Neural cell (in vitro differentiated cells): ENCODE results near the gene BLOC1S3.

Experiments
- EZH2 ChIP-seq: fragments of 200-600, 300-800 bp; shearing (Covaris generic), sonication (generic); IDR thresholded peaks from 2 replicates; pipeline ENCODE4 v1.6.1; 2014; ENCODE audit warnings: antibody characterized with exemption, low read length, borderline replicate concordance, mild to moderate bottlenecking; ENCODE audit not compliant: insufficient read depth, poor library complexity, severe bottlenecking
- POLR2AphosphoS5 ChIP-seq: IDR thresholded peaks from 2 replicates; pipeline ENCODE4 v1.6.1; 2012
- RAD21 ChIP-seq: fragments of 450-650 bp; conservative IDR thresholded peaks from 2 replicates; pipeline ENCODE4 v1.6.1; 2014; ENCODE audit warnings: antibody characterized with exemption, mild to moderate bottlenecking, moderate library complexity
- SMC3 ChIP-seq: fragments of 450-650 bp; conservative IDR thresholded peaks from 2 replicates; pipeline ENCODE4 v1.6.1; 2014; ENCODE audit warnings: antibody characterized with exemption, mild to moderate bottlenecking, moderate library complexity; ENCODE audit not compliant: poor library complexity
- TAF1 ChIP-seq: IDR thresholded peaks from 2 replicates; pipeline ENCODE4 v1.6.1; 2012; ENCODE audit warnings: low read depth
- TF ChIP-seq, protein P1 (sequence below): fragments of 450-650 bp; IDR thresholded peaks from 2 replicates; pipeline ENCODE4 v1.5.1; 2014; ENCODE audit warnings: antibody characterized with exemption, mild to moderate bottlenecking, moderate library complexity; ENCODE audit not compliant: poor library complexity, severe bottlenecking
- TF ChIP-seq, protein P2 (sequence below): IDR thresholded peaks from 2 replicates; pipeline ENCODE4 v1.6.1; 2012; ENCODE audit warnings: borderline replicate concordance

DNA sequence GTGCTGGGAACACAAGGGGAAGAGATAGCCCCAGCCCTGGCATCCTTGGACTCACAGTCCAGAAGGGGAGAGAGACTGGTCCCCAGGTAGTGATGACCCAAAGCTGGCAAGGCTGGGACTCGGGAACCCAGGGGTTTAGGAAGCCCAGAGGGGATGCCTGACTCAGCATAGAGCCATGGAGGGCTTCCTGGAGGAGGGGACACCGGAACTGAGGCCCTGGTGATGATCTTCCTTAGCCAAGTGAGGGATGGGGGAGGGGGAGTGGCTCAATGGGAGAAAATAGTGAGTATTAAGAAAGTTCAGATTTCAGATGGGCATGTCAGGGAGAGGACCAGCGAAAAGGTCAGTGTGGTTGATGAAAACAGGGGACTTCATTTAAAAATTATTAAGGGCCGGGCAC lies 39.8 kb downstream of the BLOC1S3 start:
- TF ChIP-seq, protein P1, sequence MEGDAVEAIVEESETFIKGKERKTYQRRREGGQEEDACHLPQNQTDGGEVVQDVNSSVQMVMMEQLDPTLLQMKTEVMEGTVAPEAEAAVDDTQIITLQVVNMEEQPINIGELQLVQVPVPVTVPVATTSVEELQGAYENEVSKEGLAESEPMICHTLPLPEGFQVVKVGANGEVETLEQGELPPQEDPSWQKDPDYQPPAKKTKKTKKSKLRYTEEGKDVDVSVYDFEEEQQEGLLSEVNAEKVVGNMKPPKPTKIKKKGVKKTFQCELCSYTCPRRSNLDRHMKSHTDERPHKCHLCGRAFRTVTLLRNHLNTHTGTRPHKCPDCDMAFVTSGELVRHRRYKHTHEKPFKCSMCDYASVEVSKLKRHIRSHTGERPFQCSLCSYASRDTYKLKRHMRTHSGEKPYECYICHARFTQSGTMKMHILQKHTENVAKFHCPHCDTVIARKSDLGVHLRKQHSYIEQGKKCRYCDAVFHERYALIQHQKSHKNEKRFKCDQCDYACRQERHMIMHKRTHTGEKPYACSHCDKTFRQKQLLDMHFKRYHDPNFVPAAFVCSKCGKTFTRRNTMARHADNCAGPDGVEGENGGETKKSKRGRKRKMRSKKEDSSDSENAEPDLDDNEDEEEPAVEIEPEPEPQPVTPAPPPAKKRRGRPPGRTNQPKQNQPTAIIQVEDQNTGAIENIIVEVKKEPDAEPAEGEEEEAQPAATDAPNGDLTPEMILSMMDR: no peak
- TF ChIP-seq POLR2AphosphoS5 (no peak), SMC3 (no peak), RAD21 (no peak), TAF1 (no peak), EZH2 (no peak)
- TF ChIP-seq, protein P2, sequence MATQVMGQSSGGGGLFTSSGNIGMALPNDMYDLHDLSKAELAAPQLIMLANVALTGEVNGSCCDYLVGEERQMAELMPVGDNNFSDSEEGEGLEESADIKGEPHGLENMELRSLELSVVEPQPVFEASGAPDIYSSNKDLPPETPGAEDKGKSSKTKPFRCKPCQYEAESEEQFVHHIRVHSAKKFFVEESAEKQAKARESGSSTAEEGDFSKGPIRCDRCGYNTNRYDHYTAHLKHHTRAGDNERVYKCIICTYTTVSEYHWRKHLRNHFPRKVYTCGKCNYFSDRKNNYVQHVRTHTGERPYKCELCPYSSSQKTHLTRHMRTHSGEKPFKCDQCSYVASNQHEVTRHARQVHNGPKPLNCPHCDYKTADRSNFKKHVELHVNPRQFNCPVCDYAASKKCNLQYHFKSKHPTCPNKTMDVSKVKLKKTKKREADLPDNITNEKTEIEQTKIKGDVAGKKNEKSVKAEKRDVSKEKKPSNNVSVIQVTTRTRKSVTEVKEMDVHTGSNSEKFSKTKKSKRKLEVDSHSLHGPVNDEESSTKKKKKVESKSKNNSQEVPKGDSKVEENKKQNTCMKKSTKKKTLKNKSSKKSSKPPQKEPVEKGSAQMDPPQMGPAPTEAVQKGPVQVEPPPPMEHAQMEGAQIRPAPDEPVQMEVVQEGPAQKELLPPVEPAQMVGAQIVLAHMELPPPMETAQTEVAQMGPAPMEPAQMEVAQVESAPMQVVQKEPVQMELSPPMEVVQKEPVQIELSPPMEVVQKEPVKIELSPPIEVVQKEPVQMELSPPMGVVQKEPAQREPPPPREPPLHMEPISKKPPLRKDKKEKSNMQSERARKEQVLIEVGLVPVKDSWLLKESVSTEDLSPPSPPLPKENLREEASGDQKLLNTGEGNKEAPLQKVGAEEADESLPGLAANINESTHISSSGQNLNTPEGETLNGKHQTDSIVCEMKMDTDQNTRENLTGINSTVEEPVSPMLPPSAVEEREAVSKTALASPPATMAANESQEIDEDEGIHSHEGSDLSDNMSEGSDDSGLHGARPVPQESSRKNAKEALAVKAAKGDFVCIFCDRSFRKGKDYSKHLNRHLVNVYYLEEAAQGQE: no peak
